Kidney (tissue), 14 donors: Measurements from ENCODE around the gene MCRIP1. TPM values are rescaled to one million over a fixed set of nuclear protein-coding genes. Genes with fewer than 3 reads are reported as not detected.

Experiments
- DNase-seq, 5 donors: peaks; one replicate each; pipeline ENCODE4 v3.0.0-alpha.2; 2013 to 2020
- FAIRE-seq: peaks from 2 replicates; lab custom pipeline; 2012; peaks lifted over from hg19 to GRCh38; lab: Jason Lieb, UNC
- H3K27ac ChIP-seq, 2 donors: one replicate each; pipeline ENCODE4 v1.7.0; 2013; ENCODE audit warnings: low read depth in 2 of 2, low read length in 2 of 2, inconsistent platforms in 1 of 2
- H3K27me3 ChIP-seq: one replicate; pipeline ENCODE4 v1.7.1; 2013; ENCODE audit warnings: low read length, inconsistent platforms; ENCODE audit not compliant: control insufficient read depth, insufficient read depth
- H3K36me3 ChIP-seq, 3 donors: one replicate each; pipeline versions ENCODE4 v1.7.0 to v1.7.1; 2013; ENCODE audit warnings: low read length in 3 of 3, control low read depth in 1 of 3, inconsistent platforms in 1 of 3; ENCODE audit not compliant: insufficient read depth in 3 of 3, control insufficient read depth in 2 of 3
- H3K4me1 ChIP-seq, 3 donors: one replicate each; pipeline versions ENCODE4 v1.7.0 to v1.7.1; 2013; ENCODE audit warnings: low read length in 3 of 3, inconsistent platforms in 1 of 3, low read depth in 1 of 3; ENCODE audit not compliant: control insufficient read depth in 2 of 3, insufficient read depth in 2 of 3
- H3K4me3 ChIP-seq, 3 donors: one replicate each; pipeline versions ENCODE4 v1.7.0 to v1.8.1; 2013; ENCODE audit warnings: low read length in 3 of 3, control low read depth in 1 of 3, inconsistent platforms in 1 of 3
- H3K9ac ChIP-seq, 3 donors: one replicate each; pipeline versions ENCODE4 v1.7.0 to v1.7.1; 2013; ENCODE audit warnings: low read length in 3 of 3, control low read depth in 1 of 3, inconsistent platforms in 1 of 3
- H3K9me3 ChIP-seq, 3 donors: one replicate each; pipeline versions ENCODE4 v1.7.0 to v1.7.1; 2013; ENCODE audit warnings: low read length in 3 of 3, control low read depth in 1 of 3, inconsistent platforms in 1 of 3; ENCODE audit not compliant: control insufficient read depth in 2 of 3, insufficient read depth in 1 of 3
- CTCF ChIP-seq: IDR thresholded peaks from 3 replicates; pipeline ENCODE4 v1.5.1; 2012; ENCODE audit warnings: mild to moderate bottlenecking, moderate library complexity, borderline replicate concordance; ENCODE audit not compliant: insufficient read depth; ENCODE audit errors: extremely low read depth
- intact Hi-C: fragments of 100-400 bp; cut with DNase I; formaldehyde crosslinking; loops from one replicate; pipeline ENCODE4 v1.11.1; 2022
- polyA plus RNA-seq: library from polyadenylated mRNA; stranded (reverse); fragments of 350-450 nt; fragmentation: Illumina TruSeq; extraction: RNeasy Lipid Tissue Mini Kit (QIAGEN cat#74804); gene quantifications from one replicate; pipeline ENCODE4 v1.2.3, GENCODE V29; 2014; ENCODE audit warnings: low read depth, low replicate concordance; ENCODE audit not compliant: insufficient read depth
- total RNA-seq: library from RNA; stranded (reverse); fragmentation: NEBNext Ultra II Directional; extraction: Animal tissue kit (Norgen Biotek cat#: 25700); gene quantifications from one replicate; pipeline ENCODE4 v1.2.1, GENCODE V29; 2021
- donor health status: control.
- donor health status: control.
- donor health status: control.
- donor health status: control.
- donor health status: control.
- donor health status: DM: yes; HTN: yes; CAD: no.
- donor health status: Normal renal cell carcinoma (clear cell type).

MCRIP1 gene
- total and polyA plus RNA-seq, 2 donors from 2014 or later = 88.3 to 151 TPM

GRCh38 chr17:81817758-81818147, 15.3 kb downstream of the MCRIP1 start:
- Histone ChIP-seq H3K9me3 (no peaks in the 10 kb centered on the region), H3K9ac (no peak overlapping the region), H3K4me1 (peaks cover 0 to 17% (median 0%) of the 10 kb centered on the region in 3 donors), H3K36me3 (no peaks in the 10 kb centered on the region), H3K27me3 (no peaks in the 10 kb centered on the region), H3K4me3 (no peak overlapping the region), H3K27ac (no peak overlapping the region)
- intact Hi-C loops = no loop called here
- TF ChIP-seq CTCF = no peak
- DNase-seq = no peak
- FAIRE-seq = no peak

- H3K36me3 ChIP-seq = no peaks in the 10 kb centered on the region
- no peak overlapping the region for H3K4me3 ChIP-seq
- no peak for TF ChIP-seq CTCF
- DNase-seq = peak in 3 of 5 donors; percentile 41 to 87 (median 58)
- no peak for FAIRE-seq
- no peaks in the 10 kb centered on the region for H3K27me3 ChIP-seq
- H3K9ac ChIP-seq = peak overlapping the region in 1 of 3 donors; percentile 62
- peaks cover 0 to 3% (median 0%) of the 10 kb centered on the region in 3 donors for H3K4me1 ChIP-seq
- intact Hi-C loops = no loop called here
- peak overlapping the region; percentile 95 to 97 for H3K27ac ChIP-seq
- H3K9me3 ChIP-seq = no peaks in the 10 kb centered on the region
These were observed 17.5 kb downstream of the MCRIP1 start for GRCh38 chr17:81815646-81815986.

- TF ChIP-seq CTCF = no peak
These were observed 18.1 kb downstream of the MCRIP1 start for GRCh38 chr17:81814748-81815645.

More at GRCh38 chr17:81814748-81815645, 18.1 kb downstream of the MCRIP1 start:
- DNase-seq = peak; percentile 85 to 93 (median 90)
- Histone ChIP-seq H3K9ac (peak overlapping the region in 1 of 3 donors; percentile 46), H3K4me1 (peaks cover 0 to 3% (median 0%) of the 10 kb centered on the region in 3 donors), H3K27ac (peak overlapping the region; percentile 95 to 97), H3K9me3 (no peaks in the 10 kb centered on the region), H3K36me3 (no peaks in the 10 kb centered on the region), H3K4me3 (no peak overlapping the region), H3K27me3 (no peaks in the 10 kb centered on the region)
- intact Hi-C loops = no loop called here
- no peak for FAIRE-seq
